HG02938 (cell line): ENCODE measurements around the gene MIDN.
"Not testable (repeated sequence)": the region's sequence is repeated elsewhere in the genome, so short reads cannot be mapped to it uniquely, and the experiment has no call there.

Source experiments
- ATAC-seq: cut with Tn5 transposase; IDR thresholded peaks from one replicate; pipeline ENCODE4 v1.9.1; 2021; ENCODE audit warnings: mild to moderate bottlenecking, moderate library complexity; ENCODE audit not compliant: unreplicated experiment

MIDN gene

GRCh38 chr19:1244693-1245451 lies 3.5 kb upstream of the MIDN start:
- ATAC-seq: no peak

GRCh38 chr19:1245494-1246264 lies 2.7 kb upstream of the MIDN start:
- no peak for ATAC-seq

- ATAC-seq: not testable (repeated sequence)
Measured at GRCh38 chr19:1246265-1247087, 1.9 kb upstream of the MIDN start.

DNA sequence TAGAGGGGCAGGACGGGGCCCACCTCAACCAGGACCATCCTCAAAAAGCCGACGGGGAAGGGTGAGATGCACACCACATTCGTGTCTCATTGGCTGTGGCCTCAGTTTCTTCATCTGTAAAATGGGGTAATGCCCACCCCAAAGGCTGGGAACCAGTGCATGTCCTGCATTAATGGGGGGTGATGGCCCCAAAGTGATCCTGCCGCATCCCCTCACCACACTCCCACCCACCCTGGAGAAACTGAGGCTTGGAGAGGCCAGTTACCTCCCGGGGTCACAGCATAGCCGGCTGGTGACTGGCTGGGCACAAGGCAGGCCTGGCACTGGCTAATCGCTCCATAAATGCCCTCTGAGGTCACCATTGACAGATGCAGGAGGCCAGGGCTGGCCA lies 640 bp upstream of the MIDN start:
- ATAC-seq: no peak

- ATAC-seq: peak; percentile 25
Measured at GRCh38 chr19:1248786-1249297, 459 bp downstream of the MIDN start.

- peak; percentile 45 for ATAC-seq
Measured at GRCh38 chr19:1249298-1249989, 1.1 kb downstream of the MIDN start.

DNA sequence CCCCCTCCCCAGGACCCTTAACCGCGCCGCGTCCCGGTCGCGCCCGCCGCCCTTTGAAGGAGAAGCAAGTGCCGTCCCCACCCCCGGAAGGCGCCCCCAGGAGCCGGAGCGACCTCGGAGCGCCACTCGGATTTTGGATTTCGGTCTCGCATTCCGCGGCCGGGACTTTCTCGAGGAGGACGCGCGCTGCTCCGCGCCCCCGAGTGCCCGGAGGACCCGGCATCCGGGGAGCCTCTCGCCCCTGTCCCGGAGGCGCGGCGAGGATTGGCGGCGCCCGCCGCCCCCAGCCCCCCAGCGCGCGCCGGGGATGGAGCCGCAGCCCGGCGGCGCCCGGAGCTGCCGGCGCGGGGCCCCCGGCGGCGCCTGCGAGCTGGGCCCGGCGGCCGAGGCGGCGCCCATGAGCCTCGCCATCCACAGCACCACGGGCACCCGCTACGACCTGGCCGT lies 1.6 kb downstream of the MIDN start:
- no peak for ATAC-seq

DNA sequence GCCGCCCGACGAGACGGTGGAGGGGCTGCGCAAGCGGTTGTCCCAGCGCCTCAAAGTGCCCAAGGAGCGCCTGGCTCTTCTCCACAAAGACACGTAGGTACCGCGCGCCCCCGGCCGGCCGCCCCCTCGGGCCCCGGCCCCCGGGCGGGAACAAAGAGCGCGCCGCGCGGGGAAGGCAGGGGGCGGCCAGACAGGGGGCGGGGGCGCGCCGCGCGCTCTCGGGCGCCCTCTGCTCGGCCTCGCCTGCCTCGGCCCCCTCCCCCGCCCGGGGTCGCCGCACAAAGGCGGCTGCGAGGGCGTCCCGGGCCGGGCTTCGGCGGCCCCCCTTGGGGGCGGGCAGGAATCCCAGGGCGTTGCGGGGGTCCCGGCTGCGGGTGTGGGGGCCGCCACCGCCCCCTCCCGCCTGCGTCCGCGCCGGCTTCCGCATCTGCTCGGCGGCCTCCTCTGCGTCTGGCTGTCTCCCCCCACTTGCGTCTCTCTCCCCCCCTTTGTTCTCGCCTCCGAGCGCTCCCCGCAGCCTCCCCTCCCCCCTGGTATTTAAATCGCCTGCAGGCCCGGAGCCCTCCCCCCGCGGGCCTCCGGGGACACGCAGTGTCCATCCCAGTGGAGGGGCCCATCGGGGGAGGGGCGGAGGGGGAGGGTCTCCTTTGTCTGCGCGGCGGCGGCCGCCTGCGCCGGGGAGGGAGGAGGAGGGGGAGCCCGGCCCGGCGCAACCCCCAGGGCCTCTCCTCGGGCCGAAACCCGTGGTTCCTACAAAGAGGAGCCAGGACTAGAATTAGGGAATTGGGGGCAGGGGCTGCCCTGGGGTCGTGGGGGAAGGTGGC lies 2.3 kb downstream of the MIDN start:
- no peak for ATAC-seq

DNA sequence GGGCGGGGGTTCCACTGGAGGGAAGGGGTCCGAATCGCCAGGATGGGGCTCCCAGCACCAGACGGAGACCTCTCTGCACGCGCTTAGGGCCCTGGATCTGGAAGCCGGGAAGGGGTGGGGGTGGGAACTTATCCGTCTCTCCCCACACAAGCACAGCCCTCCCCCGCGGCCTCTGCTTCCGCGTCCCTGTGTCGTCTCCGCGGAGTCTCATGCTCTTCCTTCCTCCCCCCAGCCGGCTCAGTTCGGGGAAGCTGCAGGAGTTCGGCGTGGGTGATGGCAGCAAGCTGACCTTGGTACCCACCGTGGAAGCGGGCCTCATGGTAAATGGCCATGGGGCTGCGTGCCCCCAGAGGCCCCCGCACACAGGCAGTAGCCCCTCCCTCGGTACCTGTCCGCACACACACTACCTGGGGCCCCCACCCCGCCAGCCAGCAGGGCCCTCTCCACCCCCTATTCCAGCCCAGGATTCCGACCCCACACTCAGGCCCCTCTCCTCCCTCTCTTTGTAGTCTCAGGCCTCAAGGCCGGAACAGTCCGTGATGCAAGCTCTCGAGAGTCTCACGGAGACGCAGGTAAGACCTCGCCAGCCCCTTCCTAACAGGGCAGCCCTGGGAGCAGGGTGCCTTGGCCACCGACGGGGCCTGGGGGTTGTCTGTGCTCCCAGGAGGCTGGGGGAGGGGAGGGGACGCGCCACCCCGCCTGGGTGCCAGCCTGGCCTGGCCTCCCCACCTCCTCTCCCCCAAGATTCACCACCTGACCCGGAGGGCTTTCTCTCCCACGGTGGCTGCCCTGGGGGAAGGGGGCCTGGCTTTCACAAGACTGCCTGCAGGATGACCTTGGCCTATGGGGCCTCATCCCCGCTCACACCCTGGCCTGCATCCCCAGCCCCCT lies 3.2 kb downstream of the MIDN start:
- no peak for ATAC-seq

GRCh38 chr19:1252221-1252820 lies 3.9 kb downstream of the MIDN start:
- ATAC-seq: no peak

- no peak for ATAC-seq
Measured at GRCh38 chr19:1252821-1253513, 4.6 kb downstream of the MIDN start.

- no peak for ATAC-seq
Measured at GRCh38 chr19:1253514-1254080, 5.2 kb downstream of the MIDN start.

GRCh38 chr19:1254081-1254527 lies 5.7 kb downstream of the MIDN start:
- no peak for ATAC-seq

DNA sequence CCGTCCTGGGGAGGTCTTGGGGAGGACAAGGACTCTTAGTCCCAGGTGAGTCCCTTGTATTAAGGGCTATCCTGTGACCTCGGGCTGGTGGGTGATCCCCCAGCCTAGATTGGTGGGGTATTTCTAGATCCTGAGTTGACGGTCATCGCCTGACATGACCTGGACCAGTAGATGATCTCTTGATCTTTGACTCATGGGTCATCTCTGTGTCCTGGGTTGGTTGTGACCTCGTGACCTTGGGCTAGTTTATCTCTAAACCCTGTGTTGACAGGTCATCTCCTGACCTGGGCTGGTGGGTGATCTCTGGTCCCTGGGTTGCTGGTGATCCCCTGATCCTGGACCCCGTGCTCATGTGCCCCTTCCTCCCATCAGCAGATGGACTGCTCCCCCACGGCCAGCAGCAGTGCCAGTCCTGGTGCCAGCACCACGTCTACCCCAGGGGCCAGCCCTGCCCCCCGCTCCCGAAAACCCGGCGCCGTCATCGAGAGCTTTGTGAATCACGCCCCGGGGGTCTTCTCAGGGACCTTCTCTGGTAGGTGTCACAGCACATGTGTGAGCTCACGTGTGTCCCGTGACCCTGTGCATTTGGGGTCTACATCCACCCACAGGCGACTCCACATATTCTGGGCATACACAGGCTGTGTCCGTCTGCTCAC lies 6.3 kb downstream of the MIDN start:
- no peak for ATAC-seq

GRCh38 chr19:1255186-1256161 lies 7.1 kb downstream of the MIDN start:
- no peak for ATAC-seq
